IMR-90 (cell line): ENCODE results near the gene SNAPC1. TPM values are rescaled to one million over a fixed set of nuclear protein-coding genes. Genes with fewer than 3 reads are reported as not detected.

Experiments used
- ATAC-seq: fragments of 200-7000 bp; cut with Tn5 transposase; 2 replicates; pipeline ENCODE4 v1.9.1; 2020; ENCODE audit warnings: low read depth, mild to moderate bottlenecking, moderate library complexity
- BruUV-seq: library from RNA; stranded (reverse); fragments of 400-500 nt; replicated peaks from 2 replicates; lab custom pipeline; 2021; lab: Mats Ljungman, UMichigan
- CTCF ChIA-PET: fragments of 300-600 bp; formaldehyde crosslinking; extraction: SDS; loops from one replicate; lab custom pipeline; 2021; ENCODE audit warnings: antibody characterized with exemption; lab: Yijun Ruan, JAX
- POLR2A ChIA-PET: fragments of 300-600 bp; sonication (Branson Sonifier 250); formaldehyde crosslinking; loops from one replicate; lab custom pipeline; 2022; ENCODE audit warnings: antibody characterized with exemption; ENCODE audit not compliant: unreplicated experiment; lab: Charles Lee
- DNase-seq: peaks from one replicate; pipeline ENCODE4 v3.0.0; 2013
- H2AFZ ChIP-seq: replicated peaks from 2 replicates; pipeline ENCODE3; 2013; ENCODE audit warnings: low read length, mild to moderate bottlenecking; ENCODE audit not compliant: poor library complexity
- H2AK5ac ChIP-seq: 2 replicates; pipeline ENCODE4 v1.6.1; 2013; ENCODE audit warnings: low read depth, low read length, inconsistent platforms
- H2AK9ac ChIP-seq: replicated peaks from 2 replicates; pipeline ENCODE3; 2013; ENCODE audit warnings: mild to moderate bottlenecking, low read depth, low read length, moderate library complexity; ENCODE audit not compliant: poor library complexity
- H2BK120ac ChIP-seq: 2 replicates; pipeline ENCODE4 v1.6.1; 2013; ENCODE audit warnings: low read depth, low read length, inconsistent platforms
- H2BK15ac ChIP-seq: 3 replicates; pipeline ENCODE4 v1.6.1; 2013; ENCODE audit warnings: low read depth, low read length, inconsistent platforms
- H2BK20ac ChIP-seq: 2 replicates; pipeline ENCODE4 v1.6.1; 2013; ENCODE audit warnings: low read depth, mild to moderate bottlenecking, inconsistent platforms, low read length, moderate library complexity
- H2BK5ac ChIP-seq: 2 replicates; pipeline ENCODE4 v1.6.1; 2013; ENCODE audit warnings: mild to moderate bottlenecking, low read depth, low read length, inconsistent platforms; ENCODE audit not compliant: poor library complexity, severe bottlenecking
- H3K14ac ChIP-seq: replicated peaks from 2 replicates; pipeline ENCODE4 v1.6.1; 2013; ENCODE audit warnings: low read depth, low read length, inconsistent platforms
- H3K18ac ChIP-seq: 2 replicates; pipeline ENCODE4 v1.6.1; 2013; ENCODE audit warnings: low read depth, low read length, control low read depth
- H3K23ac ChIP-seq: 2 replicates; pipeline ENCODE4 v1.6.1; 2013; ENCODE audit warnings: low read depth, low read length, inconsistent platforms
- H3K27ac ChIP-seq: 2 replicates; pipeline ENCODE4 v1.5.1; 2013; ENCODE audit warnings: mild to moderate bottlenecking, control low read depth, low read length; ENCODE audit not compliant: insufficient read depth
- H3K27me3 ChIP-seq: 2 replicates; pipeline ENCODE4 v1.6.1; 2013; ENCODE audit warnings: low read length; ENCODE audit not compliant: control insufficient read depth, insufficient read depth
- H3K36me3 ChIP-seq: 2 replicates; pipeline ENCODE4 v1.6.1; 2013; ENCODE audit warnings: low read length, mixed read lengths; ENCODE audit not compliant: control insufficient read depth, insufficient read depth
- H3K4ac ChIP-seq: 2 replicates; pipeline ENCODE4 v1.6.1; 2013; ENCODE audit warnings: low read depth, low read length, inconsistent platforms
- H3K4me1 ChIP-seq: 2 replicates; pipeline ENCODE4 v1.6.1; 2013; ENCODE audit warnings: low read length, mixed read lengths; ENCODE audit not compliant: control insufficient read depth, insufficient read depth
- H3K4me2 ChIP-seq: 2 replicates; pipeline ENCODE4 v1.6.1; 2013; ENCODE audit warnings: low read depth, mild to moderate bottlenecking, control low read depth, low read length, moderate library complexity
- H3K4me3 ChIP-seq: 2 replicates; pipeline ENCODE4 v1.5.1; 2013; ENCODE audit warnings: low read depth, mild to moderate bottlenecking, control low read depth, low read length, moderate library complexity; ENCODE audit not compliant: insufficient read depth
- H3K56ac ChIP-seq: 2 replicates; pipeline ENCODE4 v1.6.1; 2013; ENCODE audit warnings: low read length, inconsistent platforms; ENCODE audit not compliant: insufficient read depth; ENCODE audit errors: extremely low read depth
- H3K79me1 ChIP-seq, 2 experiments: 2 replicates each; pipeline ENCODE4 v1.6.1; 2013; ENCODE audit warnings: low read length in 2 of 2, inconsistent platforms in 1 of 2, low read depth in 1 of 2
- H3K9ac ChIP-seq: 2 replicates; pipeline ENCODE4 v1.6.1; 2013; ENCODE audit warnings: low read depth, low read length, control low read depth
- H3K9me1 ChIP-seq: 2 replicates; pipeline ENCODE4 v1.6.1; 2013; ENCODE audit warnings: low read length, inconsistent platforms; ENCODE audit not compliant: insufficient read depth
- H3K9me3 ChIP-seq: 2 replicates; pipeline ENCODE4 v1.6.1; 2013; ENCODE audit warnings: low read length; ENCODE audit not compliant: control insufficient read depth, insufficient read depth
- H4K20me1 ChIP-seq: 2 replicates; pipeline ENCODE4 v1.6.1; 2013; ENCODE audit warnings: low read length, inconsistent platforms; ENCODE audit not compliant: insufficient read depth
- H4K5ac ChIP-seq: 2 replicates; pipeline ENCODE4 v1.6.1; 2013; ENCODE audit warnings: mild to moderate bottlenecking, low read depth, low read length, control low read depth
- H4K8ac ChIP-seq, 2 experiments: 2 replicates each; pipeline ENCODE4 v1.6.1; 2013; ENCODE audit warnings: low read depth in 2 of 2, low read length in 2 of 2, control low read depth in 1 of 2, inconsistent platforms in 1 of 2
- H4K91ac ChIP-seq: 2 replicates; pipeline ENCODE4 v1.6.1; 2013; ENCODE audit warnings: low read depth, low read length, inconsistent platforms; ENCODE audit not compliant: insufficient read depth
- BHLHE40 ChIP-seq: fragments of 150-350 bp; IDR thresholded peaks from 2 replicates; pipeline ENCODE4 v1.6.1; 2016; ENCODE audit warnings: mild to moderate bottlenecking, low read depth, low read length
- CHD1 ChIP-seq: IDR thresholded peaks from 2 replicates; pipeline ENCODE4 v1.6.1; 2012; ENCODE audit warnings: low read depth, low read length, improper control_type of control experiment
- CTCF ChIP-seq: conservative IDR thresholded peaks from 2 replicates; pipeline ENCODE4 v1.5.1; 2012; ENCODE audit warnings: mild to moderate bottlenecking, low read depth, low read length, improper control_type of control experiment
- ELK1 ChIP-seq: fragments of 150-350 bp; IDR thresholded peaks from 2 replicates; pipeline ENCODE4 v1.6.1; 2016; ENCODE audit warnings: low read depth, mild to moderate bottlenecking, low read length, moderate library complexity, borderline replicate concordance
- FOS ChIP-seq: fragments of 150-350 bp; IDR thresholded peaks from 2 replicates; pipeline ENCODE4 v1.6.1; 2016; ENCODE audit warnings: low read depth, low read length
- MAFK ChIP-seq: IDR thresholded peaks from 2 replicates; pipeline ENCODE4 v1.6.1; 2012; ENCODE audit warnings: low read depth, low read length, improper control_type of control experiment
- MAZ ChIP-seq: IDR thresholded peaks from 2 replicates; pipeline ENCODE4 v1.6.1; 2012; ENCODE audit warnings: low read depth, mild to moderate bottlenecking, low read length, improper control_type of control experiment, moderate library complexity, borderline replicate concordance
- MXI1 ChIP-seq: IDR thresholded peaks from 2 replicates; pipeline ENCODE4 v1.6.1; 2012; ENCODE audit warnings: low read depth, mild to moderate bottlenecking, low read length, moderate library complexity, borderline replicate concordance
- POLR2A ChIP-seq: IDR thresholded peaks from 2 replicates; pipeline ENCODE4 v1.6.1; 2012; ENCODE audit warnings: mild to moderate bottlenecking, low read depth, low read length
- RAD21 ChIP-seq: IDR thresholded peaks from 2 replicates; pipeline ENCODE4 v1.6.1; 2012; ENCODE audit warnings: low read length, improper control_type of control experiment
- SMC3 ChIP-seq: fragments of 150-350 bp; IDR thresholded peaks from 2 replicates; pipeline ENCODE4 v1.6.1; 2016; ENCODE audit warnings: low read depth, mild to moderate bottlenecking, antibody characterized with exemption, low read length, moderate library complexity
- WGBS, 2 experiments: methylation state at CpG; one replicate each; pipeline versions ENCODE4 v1.1.5 to v1.1.7; 2013; ENCODE audit warnings: missing lambda C conversion rate in 2 of 2; ENCODE audit not compliant: insufficient read length in 1 of 2; ENCODE audit errors: extremely low coverage in 2 of 2; 5-methylcytosine and 5-hydroxymethylcytosine counted together
- dilution Hi-C: fragments of 300-500 bp; cut with HindIII; formaldehyde crosslinking; loops from one replicate; pipeline ENCODE4 v1.14.3; 2018; ENCODE audit warnings: low sequenced_read_pairs; ENCODE audit not compliant: unreplicated experiment
- in situ Hi-C: fragments of 300-500 bp; cut with MboI; formaldehyde crosslinking; loops from 3 replicates; pipeline ENCODE4 v1.14.3; 2019; ENCODE audit warnings: low sequenced_read_pairs, inconsistent platforms, mixed read lengths
- intact Hi-C: fragments of 100-400 bp; cut with micrococcal nuclease; formaldehyde crosslinking; loops from 2 replicates; pipeline ENCODE4 v1.10.0; 2022
- polyA plus RNA-seq, 3 experiments: library from polyadenylated mRNA; depleted of rRNA; stranded (reverse); fragments of >200 nt; gene quantifications; 2 replicates each; pipeline ENCODE4 v1.2.3, GENCODE V29; 2012; ENCODE audit warnings: low replicate concordance in 1 of 3
- total RNA-seq: library from RNA; depleted of rRNA; stranded (reverse); fragments of >200 nt; gene quantifications from 2 replicates; pipeline ENCODE4 v1.2.3, GENCODE V29; 2012

The SNAPC1 gene
- total and polyA plus RNA-seq, 2 of the 4 experiments (the other 2 are of a cell fraction) = 7.7 to 9.3 TPM

DNA sequence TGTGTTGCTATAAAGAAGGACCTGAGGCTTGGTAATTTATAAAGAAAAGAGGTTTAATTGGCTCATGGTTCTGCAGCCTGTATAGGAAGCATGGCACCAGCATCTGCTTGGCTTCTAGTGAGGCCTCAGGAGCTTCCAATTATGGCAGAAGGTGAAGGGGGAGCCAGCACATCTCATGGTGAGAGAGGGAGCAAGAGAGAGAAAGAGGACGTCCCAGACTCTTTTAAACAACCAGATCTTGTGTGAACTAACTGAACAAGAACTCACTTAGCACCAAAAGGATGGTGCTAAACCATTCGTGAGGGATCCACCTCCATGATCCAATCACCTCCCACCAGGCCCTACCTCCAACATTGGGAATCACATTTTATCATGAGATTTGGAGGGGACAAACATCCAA is 6.1 kb upstream of the SNAPC1 start:
- Histone ChIP-seq H3K4ac (peak overlapping the region; percentile 64), H3K18ac (peak overlapping the region; percentile 74), H4K20me1 (0 out of 2 replicates have a peak, but pooled peaks cover 4% of the 10 kb centered on the region), H4K91ac (peak overlapping the region; percentile 34; the same call in 1 of the 2 replicates), H4K5ac (no peak overlapping the region), H3K79me1 (no peaks in the 10 kb centered on the region), H3K4me1 (peaks cover 6% of the 10 kb centered on the region), H2AK9ac (no peak overlapping the region), H2AFZ (no peak overlapping the region), H3K14ac (no peak overlapping the region), H2BK5ac (peak overlapping the region; percentile 99), H3K4me2 (no peak overlapping the region), H2BK15ac (peak overlapping the region; percentile 56; the same call in 2 of the 3 replicates), H3K27ac (0 out of 2 replicates have a peak overlapping the region, but pooled peaks have one; percentile 4), H3K9ac (no peak overlapping the region), H3K23ac (no peak overlapping the region), H4K8ac (peak overlapping the region; percentile 54 to 66; a peak in 1 of 4 replicates), H2AK5ac (peak overlapping the region; percentile 69), H3K56ac (no peak overlapping the region), H3K9me1 (peaks cover 2% of the 10 kb centered on the region; the same call in 1 of the 2 replicates), H3K27me3 (no peaks in the 10 kb centered on the region), H2BK120ac (peak overlapping the region; percentile 51; the same call in 1 of the 2 replicates), H3K4me3 (no peak overlapping the region), H3K36me3 (peaks cover 2% of the 10 kb centered on the region; the same call in 1 of the 2 replicates), H2BK20ac (peak overlapping the region; percentile 78; the same call in 1 of the 2 replicates), H3K9me3 (peaks cover 4% of the 10 kb centered on the region)
- no peak for ATAC-seq
- TF ChIP-seq ELK1 = no peak
- no peak for TF ChIP-seq MAZ
- no peak for TF ChIP-seq POLR2A
- no peak for TF ChIP-seq MXI1
- no peak for TF ChIP-seq RAD21
- TF ChIP-seq CTCF = no peak
- no peak for TF ChIP-seq CHD1
- no peak for TF ChIP-seq MAFK
- no peak for TF ChIP-seq SMC3
- TF ChIP-seq BHLHE40 = no peak
- TF ChIP-seq FOS = no peak
- in situ Hi-C loops (no loop called here), dilution Hi-C loops (no loop called here), intact Hi-C loops (no loop called here)
- no TSS peak for BruUV-seq
- ChIA-PET POLR2A (no interaction called here), CTCF (no interaction called here)
- WGBS, 2 experiments = no CpG with 5 or more reads among the region's 2 CpGs
- no peak for DNase-seq
